Measurements from ENCODE around the gene CMIP. TPM values are rescaled to one million over a fixed set of nuclear protein-coding genes. Genes with fewer than 3 reads are reported as not detected.

Gene CMIP
- total and polyA plus RNA-seq, 10 of the 15 experiments (the other 5 are each of a cell fraction or from before 2014, with no cell fraction given) = 1.2 to 43.2 (median 4.4) TPM

- no peak for TF ChIP-seq IRF5 (IDR thresholded peaks at IDR 0.05; ENCODE audit: borderline replicate concordance)
- no peak for TF ChIP-seq NBN (IDR thresholded peaks at IDR 0.05)
- TF ChIP-seq ETV6 (conservative IDR thresholded peaks at IDR 0.05 in 1 of 2, IDR thresholded peaks at IDR 0.05 in 1 of 2; ENCODE audit: borderline replicate concordance in 1 of 2, low read depth in 1 of 2) = no peak
- no peak for TF ChIP-seq CHD2 (IDR thresholded peaks at IDR 0.05; ENCODE audit: borderline replicate concordance, low read depth, low read length)
- no peak for TF ChIP-seq ZNF622 (IDR thresholded peaks at IDR 0.05)
- no peak for TF ChIP-seq CHD1 (IDR thresholded peaks at IDR 0.05; ENCODE audit: low read depth, low read length)
- no peak for TF ChIP-seq SIN3A (IDR thresholded peaks at IDR 0.05; ENCODE audit: low read depth, low read length)
- TF ChIP-seq ESRRA (IDR thresholded peaks at IDR 0.05; ENCODE audit: low read length) = no peak
- peak; percentile 93 for TF ChIP-seq RAD51 (IDR thresholded peaks at IDR 0.05)
- peak; percentile 96 for TF ChIP-seq USF1 (IDR thresholded peaks at IDR 0.05; ENCODE audit: borderline replicate concordance, extremely low read length, insufficient read depth, low read depth, low read length)
- no peak for TF ChIP-seq PML (IDR thresholded peaks at IDR 0.05; ENCODE audit: low read length)
- no peak for TF ChIP-seq NR2C1 (IDR thresholded peaks at IDR 0.05)
- TF ChIP-seq MAX (IDR thresholded peaks at IDR 0.05; ENCODE audit: low read depth, low read length) = no peak
- no peak for TF ChIP-seq ZBTB33 (IDR thresholded peaks at IDR 0.05)
- TF ChIP-seq POLR2A (IDR thresholded peaks at IDR 0.05; ENCODE audit: low read depth, low read length) = no peak
- TF ChIP-seq TCF3 (IDR thresholded peaks at IDR 0.05; ENCODE audit: borderline replicate concordance, insufficient read depth, low read depth, low read length) = no peak
- TF ChIP-seq SKIL (IDR thresholded peaks at IDR 0.05; ENCODE audit: low read depth, poor library complexity, severe bottlenecking) = no peak
- TF ChIP-seq SP1 (IDR thresholded peaks at IDR 0.05; ENCODE audit: low read depth, low read length) = no peak
- TF ChIP-seq KDM1A (IDR thresholded peaks at IDR 0.05; ENCODE audit: borderline replicate concordance) = no peak
- no peak for TF ChIP-seq CBX3 (IDR thresholded peaks at IDR 0.05; ENCODE audit: borderline replicate concordance, low read depth)
These were observed 295.6 kb downstream of the CMIP start (continued) for GRCh38 chr16:81740169-81740568.

Measured in GM12878 (cell line).